GM18508 (cell line): ENCODE results near the gene SCUBE1.

Experiments
- ATAC-seq: cut with Tn5 transposase; IDR thresholded peaks from one replicate; pipeline ENCODE4 v1.9.1; 2021; ENCODE audit warnings: moderate number of reproducible peaks; ENCODE audit not compliant: insufficient read depth, unreplicated experiment

The SCUBE1 gene

GRCh38 chr22:43170131-43170480, 173.1 kb downstream of the SCUBE1 start:
- no peak for ATAC-seq

- no peak for ATAC-seq
These were observed 173.7 kb downstream of the SCUBE1 start for GRCh38 chr22:43169310-43170130.

GRCh38 chr22:43168471-43169309, 174.5 kb downstream of the SCUBE1 start:
- no peak for ATAC-seq

GRCh38 chr22:43167001-43167589, 176.1 kb downstream of the SCUBE1 start:
- no peak for ATAC-seq

- ATAC-seq, result no peak
These were observed 176.8 kb downstream of the SCUBE1 start for GRCh38 chr22:43166132-43166930.

- no peak for ATAC-seq
These were observed 178.5 kb downstream of the SCUBE1 start for GRCh38 chr22:43164636-43165035.

- no peak for ATAC-seq
These were observed 179.9 kb downstream of the SCUBE1 start for GRCh38 chr22:43163241-43163795.

GRCh38 chr22:43162412-43163150, 180.6 kb downstream of the SCUBE1 start:
- ATAC-seq, result no peak

- no peak for ATAC-seq
These were observed 182.6 kb downstream of the SCUBE1 start for GRCh38 chr22:43160497-43161126.

GRCh38 chr22:43159484-43160178, 183.5 kb downstream of the SCUBE1 start:
- no peak for ATAC-seq

GRCh38 chr22:43158778-43159483, 184.2 kb downstream of the SCUBE1 start:
- ATAC-seq, result no peak

GRCh38 chr22:43157874-43158546, 185.2 kb downstream of the SCUBE1 start:
- ATAC-seq, result no peak

- ATAC-seq, result no peak
These were observed 186.8 kb downstream of the SCUBE1 start for GRCh38 chr22:43156413-43156812.

- no peak for ATAC-seq
These were observed 187.4 kb downstream of the SCUBE1 start for GRCh38 chr22:43155789-43156188.

GRCh38 chr22:43154887-43155536, 188.2 kb downstream of the SCUBE1 start:
- no peak for ATAC-seq

GRCh38 chr22:43153899-43154298, 189.3 kb downstream of the SCUBE1 start:
- no peak for ATAC-seq
